Activated naive CD4-positive, alpha-beta T cell treated with anti-CD3 and anti-CD28 coated beads for 36 hours (primary cell): ENCODE measurements around the gene ZNF77. TPM values are rescaled to one million over a fixed set of nuclear protein-coding genes. Genes with fewer than 3 reads are reported as not detected.
"Not testable (repeated sequence)": the region's sequence is repeated elsewhere in the genome, so short reads cannot be mapped to it uniquely, and the experiment has no call there.

Experiments
- CTCF ChIA-PET: fragments of 350-600 bp; sonication (Branson Sonifier 250); formaldehyde crosslinking; loops from one replicate; lab custom pipeline; 2021; ENCODE audit warnings: antibody characterized with exemption; lab: Charles Lee
- DNase-seq: peaks from one replicate; pipeline ENCODE4 v3.0.0-alpha.2; 2020
- H3K27ac Mint-ChIP-seq: one replicate; pipeline ENCODE4 v1.8.0; 2021; ENCODE audit warnings: mild to moderate bottlenecking, mixed read lengths
- H3K27me3 Mint-ChIP-seq: one replicate; pipeline ENCODE4 v1.8.0; 2021; ENCODE audit warnings: low read depth, mixed read lengths
- H3K36me3 Mint-ChIP-seq: one replicate; pipeline ENCODE4 v1.8.0; 2021; ENCODE audit warnings: low read depth, mixed read lengths
- H3K4me1 Mint-ChIP-seq: one replicate; pipeline ENCODE4 v1.8.0; 2021; ENCODE audit warnings: low read depth, mixed read lengths
- H3K4me3 Mint-ChIP-seq: one replicate; pipeline ENCODE4 v1.8.0; 2021; ENCODE audit warnings: mild to moderate bottlenecking, moderate library complexity, mixed read lengths
- H3K9me3 Mint-ChIP-seq: one replicate; pipeline ENCODE4 v1.8.0; 2021; ENCODE audit warnings: mixed read lengths
- intact Hi-C: fragments of 100-400 bp; cut with micrococcal nuclease; formaldehyde crosslinking; loops from one replicate; pipeline ENCODE4 v1.15.1; 2023
- total RNA-seq, 2 experiments: library from RNA; stranded (reverse); gene quantifications; one replicate each; pipeline ENCODE4 v1.2.3, GENCODE V29; 2021

ZNF77 gene
- total RNA-seq, 2 experiments from 2014 or later, result 3.7 to 3.9 TPM

DNA sequence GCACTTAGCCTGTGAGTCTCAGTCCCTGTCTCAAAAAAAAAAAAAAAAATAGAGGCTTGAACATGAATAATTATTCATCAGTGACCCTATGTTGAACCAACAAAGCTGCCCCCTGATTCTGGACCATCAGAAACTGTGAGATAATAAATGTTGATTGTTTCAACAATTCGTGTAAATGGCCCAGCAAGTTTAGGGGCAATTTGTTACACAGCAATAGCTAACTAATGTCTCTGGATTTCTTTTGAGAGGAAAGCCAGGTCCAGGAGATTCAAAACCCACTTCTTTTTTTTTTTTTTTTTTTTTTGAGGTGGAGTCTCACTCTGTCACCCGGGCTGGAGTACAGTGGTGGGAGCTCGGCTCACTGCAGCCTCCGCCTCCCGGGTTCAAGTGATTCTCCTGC, 20.1 kb upstream of the ZNF77 start:
- no peak for DNase-seq
- intact Hi-C loops, result no loop called here

DNA sequence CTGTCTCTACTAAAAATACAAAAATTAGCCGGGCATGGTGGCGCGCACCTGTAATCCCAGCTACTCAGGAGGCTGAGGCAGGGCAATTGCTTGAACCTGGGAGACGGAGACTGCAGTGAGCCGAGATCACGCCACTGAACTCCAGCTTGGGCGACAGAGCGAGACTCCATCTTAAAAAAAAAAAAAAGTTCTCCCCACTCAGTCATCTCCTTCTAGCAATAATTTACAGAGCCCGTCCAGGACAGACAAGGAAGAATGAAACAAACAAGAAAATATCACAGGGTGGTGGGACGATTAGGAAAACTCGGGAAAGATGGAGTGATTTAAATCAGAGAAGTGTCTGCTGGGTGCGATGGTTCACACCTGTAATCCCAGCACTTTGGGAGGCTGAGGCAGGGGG, 18.9 kb upstream of the ZNF77 start:
- DNase-seq, intact Hi-C loops, H3K4me1 Mint-ChIP-seq, H3K27ac Mint-ChIP-seq, H3K36me3 Mint-ChIP-seq, H3K27me3 Mint-ChIP-seq, H3K9me3 Mint-ChIP-seq, H3K4me3 Mint-ChIP-seq: not testable (repeated sequence)
- CTCF ChIA-PET, result interaction anchor here (1.1 to 5.9 kb wide), 7 partner anchors 12 to 194 kb away, joined by 3 to 50 read pairs (median 8); no protein-coding TSS in a partner anchor

More for the DNA sequence above, 20.1 kb upstream of the ZNF77 start:
- CTCF ChIA-PET, result interaction anchor here (0.6 to 5.9 kb wide), 6 partner anchors 112 to 458 kb away, joined by 3 to 50 read pairs (median 4); no protein-coding TSS in a partner anchor
- Mint-ChIP-seq H3K36me3 (no peaks in the 10 kb centered on the region), H3K9me3 (no peaks in the 10 kb centered on the region), H3K4me3 (no peak overlapping the region), H3K27ac (no peak overlapping the region), H3K27me3 (no peaks in the 10 kb centered on the region), H3K4me1 (peaks cover 3% of the 10 kb centered on the region)

DNA sequence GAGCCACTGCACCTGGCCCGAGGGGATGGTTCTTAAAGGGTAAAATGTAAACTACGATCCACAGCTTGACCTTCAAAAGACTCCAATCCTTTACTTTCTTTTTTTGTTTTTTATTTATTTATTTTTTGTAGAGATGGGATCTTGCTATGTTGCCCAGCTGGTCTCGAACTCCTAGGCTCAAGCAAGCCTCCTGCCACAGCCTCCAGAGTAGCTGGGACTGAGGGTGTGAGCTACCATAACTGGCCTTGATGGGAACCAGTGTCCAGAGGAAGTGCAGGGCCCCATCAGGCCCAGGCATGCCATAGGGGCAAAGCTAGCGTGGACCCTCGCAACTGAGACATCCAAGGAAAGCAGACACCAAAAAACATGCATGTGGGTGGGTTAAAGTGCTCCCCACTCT, 18.4 kb upstream of the ZNF77 start:
- intact Hi-C loops, result no loop called here
- Mint-ChIP-seq H3K27ac (no peak overlapping the region), H3K9me3 (no peaks in the 10 kb centered on the region), H3K4me3 (no peak overlapping the region), H3K27me3 (no peaks in the 10 kb centered on the region), H3K36me3 (no peaks in the 10 kb centered on the region), H3K4me1 (peaks cover 3% of the 10 kb centered on the region)
- CTCF ChIA-PET, result interaction anchor here (0.9 to 5.9 kb wide), 10 partner anchors 10 to 202 kb away, joined by 3 to 50 read pairs (median 4); no protein-coding TSS in a partner anchor
- DNase-seq, result no peak

DNA sequence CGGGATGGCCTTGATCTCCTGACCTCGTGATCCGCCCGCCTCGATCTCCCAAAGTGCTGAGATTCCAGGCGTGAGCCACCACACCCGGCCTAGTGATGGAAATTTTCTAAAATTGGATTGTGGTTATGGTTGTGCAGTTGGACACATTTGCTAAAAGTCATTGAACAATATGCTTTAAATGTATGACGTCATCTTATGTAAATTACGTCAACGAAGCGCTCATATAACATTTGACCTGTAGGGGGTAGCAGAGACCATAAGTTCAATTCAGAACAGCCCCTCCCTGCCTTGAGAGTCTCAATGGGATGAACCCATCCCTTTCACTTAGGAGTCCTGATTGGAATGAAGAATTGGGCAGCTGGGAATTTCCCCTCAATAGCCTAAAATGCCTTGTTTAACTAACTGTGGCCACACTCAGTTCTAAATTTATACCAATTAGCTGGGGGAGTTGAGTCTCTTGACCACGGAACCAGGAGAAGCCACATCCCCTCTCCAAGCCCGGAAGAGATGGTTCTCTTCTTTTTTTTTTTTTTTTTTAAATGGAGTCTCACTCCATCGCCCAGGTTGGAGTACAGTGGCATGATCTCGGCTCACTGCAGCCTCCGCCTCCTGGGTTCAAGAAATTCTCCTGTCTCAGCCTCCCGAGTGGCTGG, 17.4 kb upstream of the ZNF77 start:
- no peaks in the 10 kb centered on the region for H3K9me3 Mint-ChIP-seq
- no peaks in the 10 kb centered on the region for H3K27me3 Mint-ChIP-seq
- peak overlapping the region; percentile 22 for H3K4me3 Mint-ChIP-seq
- H3K27ac Mint-ChIP-seq, result no peak overlapping the region
- H3K4me1 Mint-ChIP-seq, result peaks cover 3% of the 10 kb centered on the region
- peak; percentile 58 for DNase-seq
- H3K36me3 Mint-ChIP-seq, result no peaks in the 10 kb centered on the region
- intact Hi-C loops, result loop anchor here (1.0 kb wide), 2 partner anchors 142 to 201 kb away; no protein-coding TSS in a partner anchor
- CTCF ChIA-PET, result interaction anchor here (0.6 to 5.9 kb wide), 20 partner anchors 11 to 246 kb away, joined by 3 to 50 read pairs (median 3); partner anchors contain the start of gene TLE6

DNA sequence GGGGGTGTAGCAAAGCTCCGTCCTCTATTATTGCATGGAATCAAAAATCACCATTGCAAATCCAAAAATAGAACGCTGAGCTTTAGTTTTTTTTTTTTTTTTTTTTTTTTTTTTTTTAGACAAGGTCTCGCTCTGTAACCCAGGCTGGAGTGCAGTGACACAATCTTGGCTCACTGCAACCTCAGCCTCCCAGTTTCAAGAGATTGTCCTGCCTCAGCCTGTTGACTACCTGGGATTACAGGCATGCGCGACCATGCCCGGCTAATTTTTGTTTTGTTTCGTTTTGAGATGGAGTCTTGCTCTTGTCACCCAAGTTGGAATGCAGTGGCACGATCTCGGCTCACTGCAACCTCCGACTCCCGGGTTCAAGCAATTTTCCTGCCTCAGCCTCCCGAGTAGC, 15.3 kb upstream of the ZNF77 start:
- H3K9me3 Mint-ChIP-seq, result no peaks in the 10 kb centered on the region
- H3K36me3 Mint-ChIP-seq, result no peaks in the 10 kb centered on the region
- peaks cover 3% of the 10 kb centered on the region for H3K4me1 Mint-ChIP-seq
- CTCF ChIA-PET, result interaction anchor here (0.6 to 5.9 kb wide), 6 partner anchors 9 to 164 kb away, joined by 3 to 50 read pairs (median 4); partner anchors contain the start of gene TLE6
- H3K27me3 Mint-ChIP-seq, result no peaks in the 10 kb centered on the region
- H3K4me3 Mint-ChIP-seq, result no peak overlapping the region
- DNase-seq, result no peak
- no peak overlapping the region for H3K27ac Mint-ChIP-seq
- intact Hi-C loops, result no loop called here

DNA sequence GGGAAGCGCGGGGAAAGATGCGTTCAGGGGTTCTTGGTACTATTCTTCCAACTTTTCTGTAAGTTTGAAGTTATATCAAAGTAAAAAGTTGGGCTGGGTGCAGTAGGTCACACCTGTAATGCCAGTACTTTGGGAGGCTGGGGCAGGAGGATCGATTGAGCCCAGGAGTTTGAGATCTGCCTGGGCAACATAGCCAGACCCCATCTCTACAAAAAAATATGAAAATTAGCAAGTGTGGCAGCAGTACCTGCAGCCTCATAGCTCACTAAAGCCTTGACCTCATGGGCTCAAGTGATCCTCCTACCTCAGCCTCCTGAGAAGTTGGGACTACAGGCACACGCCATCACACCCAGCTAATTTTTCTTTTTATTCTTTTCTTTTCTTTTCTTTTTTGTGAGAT, 12.4 kb upstream of the ZNF77 start:
- intact Hi-C loops, result no loop called here
- H3K4me3 Mint-ChIP-seq, result no peak overlapping the region
- no peaks in the 10 kb centered on the region for H3K9me3 Mint-ChIP-seq
- no peak overlapping the region for H3K27ac Mint-ChIP-seq
- DNase-seq, result no peak
- H3K36me3 Mint-ChIP-seq, result no peaks in the 10 kb centered on the region
- no peaks in the 10 kb centered on the region for H3K27me3 Mint-ChIP-seq
- CTCF ChIA-PET, result interaction anchor here (0.9 to 2.1 kb wide), 3 partner anchors 19 to 297 kb away, joined by 3 to 11 read pairs (median 3); no protein-coding TSS in a partner anchor
- H3K4me1 Mint-ChIP-seq, result peaks cover 2% of the 10 kb centered on the region

DNA sequence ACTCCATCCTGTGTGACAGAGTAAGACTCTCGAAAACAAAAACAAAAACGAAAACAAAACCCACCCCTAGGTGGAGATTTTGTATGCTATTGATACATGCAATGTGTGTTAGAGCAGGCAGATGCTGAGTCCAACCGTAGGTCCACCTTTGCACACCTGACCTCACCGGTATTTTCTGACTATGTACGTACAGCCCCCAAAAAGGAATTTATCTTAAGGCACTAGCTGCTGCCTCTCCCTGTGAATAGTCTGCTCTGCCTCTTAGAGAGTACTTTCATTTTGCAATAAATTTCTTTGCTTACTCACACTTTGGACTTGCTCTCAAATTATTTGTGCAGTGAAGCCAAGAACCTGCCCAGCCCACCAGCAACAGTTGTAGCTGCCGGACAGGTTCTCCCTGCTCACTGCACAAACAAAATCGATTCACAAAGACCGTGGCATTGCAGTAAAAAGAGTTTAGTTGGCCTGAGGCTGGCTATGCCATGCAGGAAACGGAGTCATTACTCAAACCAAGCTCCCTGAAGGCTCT, 8.2 kb upstream of the ZNF77 start:
- intact Hi-C loops, result loop anchor here (5.0 kb wide), 1 partner anchor 109 kb away; the partner anchor contains the start of gene TLE5
- no peak for DNase-seq
- H3K36me3 Mint-ChIP-seq, result peaks cover 4% of the 10 kb centered on the region
- H3K9me3 Mint-ChIP-seq, result no peaks in the 10 kb centered on the region
- H3K27me3 Mint-ChIP-seq, result no peaks in the 10 kb centered on the region
- H3K27ac Mint-ChIP-seq, result no peak overlapping the region
- no peak overlapping the region for H3K4me3 Mint-ChIP-seq
- H3K4me1 Mint-ChIP-seq, result peaks cover 17% of the 10 kb centered on the region
- CTCF ChIA-PET, result interaction anchor here (0.9 to 3.7 kb wide), 4 partner anchors 9 to 176 kb away, joined by 3 to 31 read pairs (median 13); no protein-coding TSS in a partner anchor

DNA sequence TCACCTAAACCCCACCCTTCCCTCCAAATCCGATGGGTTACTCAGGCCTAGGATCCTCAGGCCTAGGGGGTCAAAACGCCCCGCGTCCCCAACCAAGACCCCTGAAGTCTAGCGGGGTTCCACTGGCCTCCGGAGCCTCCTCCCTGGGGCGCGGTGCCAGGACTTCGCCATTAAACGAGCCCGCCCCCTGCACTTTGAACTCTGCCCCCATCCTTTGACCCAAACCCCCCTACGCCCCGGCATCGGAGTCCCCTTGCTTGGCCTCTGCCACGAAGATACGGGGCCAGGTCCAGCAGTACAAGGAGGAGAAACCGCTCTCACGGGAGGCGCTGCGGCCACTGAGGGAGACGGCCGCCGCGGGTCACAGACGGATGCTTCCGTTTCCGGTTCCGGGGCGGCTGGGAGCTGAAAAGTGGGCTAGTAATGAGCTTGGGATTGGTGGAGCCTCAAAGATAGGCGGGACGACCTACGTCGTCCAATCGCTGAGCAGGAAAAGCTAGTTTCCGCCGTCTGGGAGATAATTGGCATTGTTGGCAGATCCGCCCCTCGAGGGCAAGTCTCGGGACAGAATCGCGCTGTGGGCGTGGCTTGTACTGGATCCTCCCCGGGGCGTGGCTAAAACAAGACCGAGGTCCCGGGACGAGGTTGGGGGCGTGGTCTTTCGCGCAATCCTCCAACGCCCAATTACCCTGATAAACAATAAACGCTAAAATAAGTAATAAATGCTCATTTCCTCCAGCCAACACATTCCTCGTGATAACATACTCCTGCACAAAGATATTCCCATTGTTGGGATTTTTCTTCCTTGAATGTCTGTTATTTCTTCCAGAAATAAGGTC, 5.7 kb upstream of the ZNF77 start:
- H3K9me3 Mint-ChIP-seq, result no peaks in the 10 kb centered on the region
- peak overlapping the region; percentile 96 for H3K27ac Mint-ChIP-seq
- intact Hi-C loops, result loop anchor here (1.0 to 5.0 kb wide), 9 partner anchors 27 to 235 kb away; partner anchors contain the start of genes NCLN, THOP1, TLE5 and TLE6
- H3K27me3 Mint-ChIP-seq, result no peaks in the 10 kb centered on the region
- H3K36me3 Mint-ChIP-seq, result peaks cover 6% of the 10 kb centered on the region
- DNase-seq, result peak; percentile 100
- peak overlapping the region; percentile 96 for H3K4me3 Mint-ChIP-seq
- peaks cover 27% of the 10 kb centered on the region for H3K4me1 Mint-ChIP-seq
- CTCF ChIA-PET, result interaction anchor here (0.6 to 3.7 kb wide), 20 partner anchors 8 to 302 kb away, joined by 3 to 31 read pairs (median 4); no protein-coding TSS in a partner anchor

DNA sequence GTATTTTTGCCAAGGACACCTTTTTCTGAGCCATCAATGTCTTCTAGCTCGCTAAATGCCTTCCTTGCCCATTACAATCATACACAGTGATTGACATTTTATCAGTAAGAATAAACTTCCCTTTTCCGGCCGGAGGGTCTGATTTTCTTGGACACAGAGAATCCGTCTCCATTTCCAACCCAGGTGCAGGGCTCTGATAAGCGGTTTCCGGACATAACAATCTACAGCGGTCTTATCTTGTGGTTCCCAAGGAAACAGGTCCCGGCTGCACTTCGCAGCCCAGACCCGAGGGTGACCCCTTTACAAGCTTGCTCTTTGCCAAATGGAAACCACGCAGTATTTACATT, 5.1 kb upstream of the ZNF77 start:
- Mint-ChIP-seq H3K27ac (peak overlapping the region; percentile 96), H3K27me3 (no peaks in the 10 kb centered on the region), H3K9me3 (no peaks in the 10 kb centered on the region), H3K4me3 (peak overlapping the region; percentile 96), H3K36me3 (peaks cover 6% of the 10 kb centered on the region), H3K4me1 (peaks cover 29% of the 10 kb centered on the region)
- CTCF ChIA-PET, result interaction anchor here (0.6 to 3.7 kb wide), 12 partner anchors 12 to 301 kb away, joined by 3 to 21 read pairs (median 4); no protein-coding TSS in a partner anchor
- no peak for DNase-seq
- intact Hi-C loops, result loop anchor here (1.0 to 5.0 kb wide), 9 partner anchors 27 to 235 kb away; partner anchors contain the start of genes NCLN, THOP1, TLE5 and TLE6

DNA sequence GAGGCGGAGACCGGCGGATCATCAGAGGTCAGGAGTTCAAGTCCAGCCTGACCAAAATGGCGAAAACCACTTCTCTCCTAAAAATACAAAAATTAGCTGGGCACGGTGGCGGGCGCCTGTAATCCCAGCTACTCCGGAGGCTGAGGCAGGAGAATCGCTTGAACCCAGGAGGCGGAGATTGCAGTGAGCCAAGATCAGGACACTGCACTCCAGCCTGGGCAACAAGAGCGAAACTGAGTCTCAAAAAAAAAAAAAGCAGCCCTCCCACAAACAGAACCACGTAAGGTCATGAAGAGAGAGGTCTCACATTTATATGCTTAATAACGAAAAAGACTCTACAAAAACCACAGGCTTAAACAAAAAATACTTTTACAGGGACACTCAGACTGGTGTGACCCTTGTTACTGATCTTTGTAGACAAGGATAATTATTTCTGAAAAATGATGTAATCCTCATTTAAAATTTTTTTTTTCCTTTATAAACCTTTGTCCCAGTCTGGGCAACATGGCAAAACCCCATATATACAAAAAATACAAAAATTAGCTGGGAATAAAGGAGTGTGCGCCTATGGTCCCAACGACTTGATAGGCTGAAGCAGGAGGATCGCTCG, 909 bp upstream of the ZNF77 start:
- H3K4me1 Mint-ChIP-seq, result peaks cover 38% of the 10 kb centered on the region
- no peaks in the 10 kb centered on the region for H3K27me3 Mint-ChIP-seq
- H3K4me3 Mint-ChIP-seq, result peak overlapping the region; percentile 98
- no peaks in the 10 kb centered on the region for H3K9me3 Mint-ChIP-seq
- peak overlapping the region; percentile 95 for H3K27ac Mint-ChIP-seq
- CTCF ChIA-PET, result interaction anchor here (1.5 kb wide), 1 partner anchor 58 kb away, joined by 5 read pairs; no protein-coding TSS in a partner anchor
- H3K36me3 Mint-ChIP-seq, result peaks cover 6% of the 10 kb centered on the region
- DNase-seq, result no peak
- intact Hi-C loops, result loop anchor here (1.0 to 2.0 kb wide), 2 partner anchors 45 to 163 kb away; partner anchors contain the start of genes SGTA and ZNF57

DNA sequence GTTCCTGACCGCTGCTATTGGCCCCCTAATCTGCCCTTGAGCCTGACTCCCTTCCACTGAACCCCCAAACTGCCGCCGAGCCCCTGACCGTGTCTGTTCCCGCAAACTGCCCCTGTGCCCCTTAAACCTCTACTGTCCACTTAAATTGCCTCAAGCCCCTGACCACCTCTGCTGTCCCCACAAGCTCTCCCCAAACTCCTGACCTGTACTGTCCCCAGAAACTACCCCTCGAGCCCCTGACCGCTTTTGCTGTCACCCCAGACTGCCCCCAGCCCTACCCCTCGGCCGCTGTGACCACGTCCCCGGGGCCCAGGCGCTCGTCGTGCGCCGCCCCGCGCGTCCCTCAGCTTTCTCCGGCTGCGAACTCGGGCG, 382 bp downstream of the ZNF77 start:
- CTCF ChIA-PET, result no interaction called here

More for the DNA sequence above, 382 bp downstream of the ZNF77 start:
- intact Hi-C loops, result loop anchor here (2.0 kb wide), 1 partner anchor 162 kb away; the partner anchor contains the start of gene SGTA
- Mint-ChIP-seq H3K27ac (no peak overlapping the region), H3K27me3 (no peaks in the 10 kb centered on the region), H3K9me3 (no peaks in the 10 kb centered on the region), H3K4me1 (peaks cover 28% of the 10 kb centered on the region), H3K4me3 (peak overlapping the region; percentile 98), H3K36me3 (peaks cover 4% of the 10 kb centered on the region)
- no peak for DNase-seq
